Posterior vena cava (tissue), 2 donors: ENCODE results near the gene NISCH. TPM values are rescaled to one million over a fixed set of nuclear protein-coding genes. Genes with fewer than 3 reads are reported as not detected.

Experiments
- total RNA-seq, 2 donors: library from RNA; stranded (reverse); fragmentation: NEBNext Ultra II Directional; extraction: Animal tissue kit (Norgen Biotek cat#: 25700); gene quantifications; one replicate each; pipeline ENCODE4 v1.2.1, GENCODE V29; 2021
- donor health status: DM: yes; HTN: yes; CAD: no.
- donor health status: DM: yes; HTN: yes; CAD: no.

NISCH gene
- total RNA-seq, 2 donors from 2014 or later, result 53.0 to 65.2 TPM

Other genes with a start within 250 kb of the NISCH start
- under 1 TPM; 0.46 to 0.52 TPM for gene TLR9, start 230.0 kb upstream of the NISCH start, total RNA-seq
- gene TWF2, start 216.4 kb upstream of the NISCH start, total RNA-seq, result 10 to 100 TPM; 40.0 to 51.0 TPM
- gene PPM1M, start 209.8 kb upstream of the NISCH start, total RNA-seq, result 10 to 100 TPM; 21.1 to 28.8 TPM
- gene WDR82, start 177.0 kb upstream of the NISCH start, total RNA-seq, result 10 to 100 TPM; 58.4 to 72.6 TPM
- 1 to 10 TPM; 6.8 to 8.7 TPM for gene GLYCTK, start 167.8 kb upstream of the NISCH start, total RNA-seq
- 1 to 10 TPM; 7.2 to 9.4 TPM for gene DNAH1, start 139.3 kb upstream of the NISCH start, total RNA-seq
- gene BAP1, start 45.6 kb upstream of the NISCH start, total RNA-seq, result 10 to 100 TPM; 53.0 to 55.1 TPM
- gene PHF7, start 44.9 kb upstream of the NISCH start, total RNA-seq, result 1 to 10 TPM; 6.4 to 9.2 TPM
- gene SEMA3G, start 10.5 kb upstream of the NISCH start, total RNA-seq, result 10 to 100 TPM; 12.4 to 17.7 TPM
- 1 to 10 TPM; 3.5 to 5.5 TPM for gene TNNC1, start 1.6 kb upstream of the NISCH start, total RNA-seq
- gene STAB1, start 39.7 kb downstream of the NISCH start, total RNA-seq, result 100 to 1,000 TPM; 303 to 498 TPM
- 10 to 100 TPM; 42.7 to 48.6 TPM for gene NT5DC2, start 78.3 kb downstream of the NISCH start, total RNA-seq
- gene UQCC5, start 81.0 kb downstream of the NISCH start, total RNA-seq, result 10 to 100 TPM; 13.8 to 22.8 TPM
- 10 to 100 TPM; 63.8 to 78.1 TPM for gene PBRM1, start 230.3 kb downstream of the NISCH start, total RNA-seq
- gene GNL3, start 230.4 kb downstream of the NISCH start, total RNA-seq, result 10 to 100 TPM; 46.1 to 50.5 TPM